ENCODE data around the gene GDA. TPM values are rescaled to one million over a fixed set of nuclear protein-coding genes. Genes with fewer than 3 reads are reported as not detected.

The GDA gene
- total and polyA plus RNA-seq, 7 donors = 0.07 to 0.52 (median 0.16) TPM

DNA sequence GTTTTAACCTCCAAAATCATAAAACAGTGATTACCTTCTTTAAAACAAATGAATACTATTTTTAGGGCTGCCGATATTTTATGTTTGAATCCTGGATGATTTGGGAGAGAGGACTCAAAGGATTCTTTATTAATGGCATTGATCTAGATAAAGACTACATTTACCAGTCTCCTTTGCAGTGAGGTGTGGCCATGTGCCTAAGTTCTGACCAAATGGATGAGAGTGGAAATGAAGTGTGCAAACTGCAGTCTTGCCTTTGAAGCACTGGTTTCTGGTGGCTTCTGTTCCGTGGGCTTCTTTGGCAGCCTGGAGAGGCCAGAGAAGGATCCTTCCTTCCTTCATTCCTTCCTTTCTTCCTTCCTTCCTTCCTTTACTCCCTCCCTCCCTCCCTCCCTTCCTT, 24.3 kb upstream of the GDA start:
- DNase-seq = no peak
- Histone ChIP-seq H3K27ac (no peak overlapping the region), H3K4me3 (no peak overlapping the region), H3K36me3 (ENCODE audit: insufficient read depth in 1 of 2, low read depth in 1 of 2) (no peaks in the 10 kb centered on the region), H3K9me3 (no peaks in the 10 kb centered on the region), H3K27me3 (ENCODE audit: insufficient read depth in 3 of 3, low read length in 2 of 3) (no peaks in the 10 kb centered on the region), H3K4me1 (peaks cover 3% of the 10 kb centered on the region)
- ATAC-seq = no peak
- no peak for TF ChIP-seq CTCF (IDR thresholded peaks at IDR 0.05)
- WGBS, 3 donors = 66 to 72% (median 67%) methylated on average over 2 of the region's 2 CpGs
- intact Hi-C loops (cut with DNase I) = no loop called here

DNA sequence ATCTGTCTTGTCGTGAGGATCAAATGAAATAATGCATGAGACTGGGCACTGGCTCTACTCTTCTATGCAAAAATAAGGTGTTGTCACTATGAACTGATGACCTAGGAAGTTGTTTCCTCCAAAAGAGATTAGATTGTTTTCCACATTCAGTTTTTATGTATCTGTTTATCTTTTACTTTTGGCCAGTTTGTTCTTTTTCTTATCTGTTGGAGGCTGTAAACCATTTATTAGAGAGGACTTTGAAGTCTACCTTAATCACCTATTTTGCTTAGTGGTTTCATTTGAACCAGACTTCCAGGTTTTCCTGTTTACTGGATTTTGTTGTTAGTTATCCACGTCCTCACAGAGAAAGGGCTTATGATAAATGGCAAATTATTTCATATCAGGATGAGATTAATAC, 21.5 kb upstream of the GDA start:
- Histone ChIP-seq H3K4me3 (no peak overlapping the region), H3K27me3 (ENCODE audit: insufficient read depth in 3 of 3, low read length in 2 of 3) (no peaks in the 10 kb centered on the region), H3K36me3 (ENCODE audit: insufficient read depth in 1 of 2, low read depth in 1 of 2) (no peaks in the 10 kb centered on the region), H3K9me3 (no peaks in the 10 kb centered on the region), H3K4me1 (peaks cover 3% of the 10 kb centered on the region), H3K27ac (no peak overlapping the region)
- ATAC-seq (no peak), DNase-seq (no peak)
- WGBS, 3 donors = 47 to 55% (median 50%) methylated on average over 2 of the region's 2 CpGs
- intact Hi-C loops (cut with DNase I) = no loop called here
- no peak for TF ChIP-seq CTCF (IDR thresholded peaks at IDR 0.05)

DNA sequence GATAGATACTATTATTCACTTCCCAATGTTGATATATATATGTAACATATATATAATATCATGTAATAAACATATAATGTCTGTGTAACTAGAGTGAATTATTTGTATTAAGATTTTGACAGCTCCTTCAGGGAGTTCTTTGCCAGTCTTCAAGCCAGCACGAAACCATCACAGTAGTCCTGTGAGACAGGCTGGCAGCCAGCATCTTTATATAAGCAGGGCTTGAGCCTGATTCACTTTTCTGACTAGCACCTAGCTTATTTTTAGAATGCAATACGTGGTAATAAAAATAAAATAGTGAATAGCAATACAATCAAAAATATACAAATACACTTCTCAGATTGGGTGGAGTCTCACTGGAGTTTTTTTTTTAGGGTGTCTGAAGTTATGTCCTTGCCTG, 20.7 kb upstream of the GDA start:
- Histone ChIP-seq H3K27ac (no peak overlapping the region), H3K4me1 (peaks cover 3% of the 10 kb centered on the region), H3K9me3 (no peaks in the 10 kb centered on the region), H3K36me3 (ENCODE audit: insufficient read depth in 1 of 2, low read depth in 1 of 2) (no peaks in the 10 kb centered on the region), H3K27me3 (ENCODE audit: insufficient read depth in 3 of 3, low read length in 2 of 3) (no peaks in the 10 kb centered on the region), H3K4me3 (no peak overlapping the region)
- ATAC-seq (peak in 1 of 4 donors; percentile 80), DNase-seq (no peak)
- intact Hi-C loops (cut with DNase I) = no loop called here
- WGBS, 3 donors = 18 to 40% (median 26%) methylated on average over 2 of the region's 2 CpGs
- no peak for TF ChIP-seq CTCF (IDR thresholded peaks at IDR 0.05)

DNA sequence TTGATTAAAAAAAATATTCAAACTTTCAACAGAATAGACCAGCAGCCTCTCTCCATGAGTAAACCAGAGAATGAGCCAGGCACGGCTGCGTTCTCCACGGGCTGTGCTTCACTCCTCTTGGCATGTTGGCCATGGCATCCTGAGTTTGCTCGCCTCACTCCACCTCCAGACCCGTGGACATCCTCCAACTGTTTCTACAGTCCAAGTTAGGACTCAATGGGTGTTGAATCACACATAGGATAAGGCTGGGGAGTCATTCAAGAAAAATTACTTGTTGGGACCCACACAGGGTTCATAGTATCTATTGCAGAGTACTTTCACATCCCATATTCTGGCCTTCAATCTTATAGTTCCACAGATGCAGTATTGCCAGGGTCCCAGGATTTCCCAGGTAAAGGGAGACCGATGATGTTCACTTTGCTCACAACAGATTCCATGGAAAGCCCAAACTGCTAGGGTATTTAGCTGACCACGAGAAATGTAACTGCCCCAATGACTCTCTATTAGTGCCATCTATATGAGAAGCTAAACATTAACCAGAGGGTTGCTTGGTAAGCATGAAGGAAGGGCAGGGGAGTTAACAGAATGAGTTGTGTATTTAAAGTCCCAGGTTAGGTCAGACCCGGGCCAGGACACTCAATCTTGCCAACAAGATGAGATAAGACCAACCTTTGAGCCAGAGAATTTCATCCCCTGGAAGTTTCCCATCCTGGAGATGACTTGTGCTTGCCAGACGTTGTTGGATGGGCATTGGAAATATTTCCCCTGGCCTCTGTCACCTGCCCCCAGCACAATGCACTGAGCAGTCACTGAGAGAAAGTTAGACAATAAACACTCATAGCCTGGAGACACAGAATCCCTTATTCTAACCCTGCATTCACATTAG, 19.7 kb upstream of the GDA start:
- WGBS, 3 donors = 26 to 49% (median 41%) methylated on average over 9 of the region's 9 CpGs
- Histone ChIP-seq H3K36me3 (ENCODE audit: insufficient read depth in 1 of 2, low read depth in 1 of 2) (no peaks in the 10 kb centered on the region), H3K4me1 (peaks cover 3% of the 10 kb centered on the region), H3K27me3 (ENCODE audit: insufficient read depth in 3 of 3, low read length in 2 of 3) (no peaks in the 10 kb centered on the region), H3K27ac (no peak overlapping the region), H3K4me3 (no peak overlapping the region), H3K9me3 (no peaks in the 10 kb centered on the region)
- no peak for DNase-seq
- TF ChIP-seq CTCF (IDR thresholded peaks at IDR 0.05) = no peak
- intact Hi-C loops (cut with DNase I) = no loop called here
- ATAC-seq = peak in 3 of 4 donors; percentile 32 to 93 (median 36)

DNA sequence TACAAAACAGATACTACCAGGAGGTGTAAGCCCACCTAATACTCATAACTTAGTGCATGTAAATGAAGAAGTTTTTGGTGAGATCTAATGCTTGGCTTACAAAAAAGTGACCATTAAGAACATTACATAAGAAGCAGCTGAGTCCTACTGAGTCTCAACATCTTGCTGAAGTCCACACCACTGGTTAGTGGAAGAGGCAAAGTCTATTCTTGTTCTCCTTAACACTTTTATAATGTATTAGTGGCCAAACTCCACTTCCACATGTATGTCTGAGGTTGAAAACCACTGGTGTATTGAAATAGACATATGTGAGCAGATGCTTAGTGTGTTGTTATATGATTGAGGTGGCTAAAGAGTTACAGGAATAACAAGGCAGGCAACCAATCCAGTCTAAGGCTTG, 18.9 kb upstream of the GDA start:
- DNase-seq = no peak
- H3K27ac ChIP-seq = no peak overlapping the region
- H3K27me3 ChIP-seq (ENCODE audit: insufficient read depth in 3 of 3, low read length in 2 of 3) = no peaks in the 10 kb centered on the region
- TF ChIP-seq CTCF (IDR thresholded peaks at IDR 0.05) = no peak
- H3K9me3 ChIP-seq = no peaks in the 10 kb centered on the region
- intact Hi-C loops (cut with DNase I) = no loop called here
- ATAC-seq = no peak
- peaks cover 3% of the 10 kb centered on the region for H3K4me1 ChIP-seq
- no peak overlapping the region for H3K4me3 ChIP-seq
- no peaks in the 10 kb centered on the region for H3K36me3 ChIP-seq (ENCODE audit: insufficient read depth in 1 of 2, low read depth in 1 of 2)

Data from psoas muscle (tissue), 8 donors.